ENCODE data around the gene SASH1.

GRCh38 chr6:148455674-148456558 is 113.3 kb downstream of the SASH1 start:
- TF ChIP-seq EZH2 (IDR thresholded peaks at IDR 0.05; ENCODE audit: borderline replicate concordance, low read length) (no peak), CTCF (IDR thresholded peaks at IDR 0.05; ENCODE audit: low read length) (no peak)
